Stimulated activated CD8-positive, alpha-beta memory T cell treated with anti-CD3 and anti-CD28 coated beads, Interleukin-4, amount 100 ng/mL, for 4 hours (primary cell): ENCODE measurements around the gene NAALADL2.
"Not testable (repeated sequence)": the region's sequence is repeated elsewhere in the genome, so short reads cannot be mapped to it uniquely, and the experiment has no call there.

Experiments used
- DNase-seq, 2 donors: peaks; one replicate each; pipeline ENCODE4 v3.0.0-alpha.2; 2020; ENCODE audit warnings: low read depth in 2 of 2, low spot score in 1 of 2

NAALADL2 gene

DNA sequence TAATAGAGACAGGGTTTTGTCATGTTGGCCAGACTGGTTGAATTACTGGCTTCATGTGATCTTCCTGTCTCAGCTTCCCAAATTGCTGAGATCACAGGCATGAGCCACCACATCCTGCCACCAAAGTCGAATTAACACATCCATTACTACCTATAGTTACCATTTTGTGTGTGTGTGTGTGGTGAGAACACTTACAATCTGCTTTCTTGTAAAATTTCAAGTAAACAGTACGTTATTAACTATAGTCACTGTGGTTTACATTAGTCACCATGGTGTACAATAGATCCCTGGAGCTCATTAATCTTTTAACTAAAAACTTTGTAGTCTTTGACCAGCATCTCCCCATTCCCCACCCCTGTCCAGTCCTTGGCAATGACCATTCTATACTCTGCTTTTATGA lies 270.0 kb downstream of the NAALADL2 start:
- no peak for DNase-seq

GRCh38 chr3:175129571-175129970 lies 270.4 kb downstream of the NAALADL2 start:
- DNase-seq = no peak

DNA sequence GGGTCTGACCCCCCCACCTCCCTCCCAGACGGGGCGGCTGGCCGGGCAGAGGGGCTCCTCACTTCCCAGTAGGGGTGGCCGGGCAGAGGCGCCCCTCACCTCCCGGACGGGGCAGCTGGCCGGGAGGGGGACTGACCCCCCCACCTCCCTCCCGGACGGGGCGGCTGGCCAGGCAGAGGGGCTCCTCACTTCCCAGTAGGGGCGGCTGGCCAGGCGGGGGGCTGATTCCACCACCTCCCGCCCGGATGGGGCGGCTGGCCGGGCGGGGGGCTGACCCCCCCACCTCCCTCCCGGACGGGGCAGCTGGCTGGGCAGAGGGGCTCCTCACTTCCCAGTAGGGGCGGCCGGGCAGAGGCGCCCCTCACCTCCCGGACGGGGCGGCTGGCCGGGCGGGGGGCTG lies 272.7 kb downstream of the NAALADL2 start:
- DNase-seq = not testable (repeated sequence)

DNA sequence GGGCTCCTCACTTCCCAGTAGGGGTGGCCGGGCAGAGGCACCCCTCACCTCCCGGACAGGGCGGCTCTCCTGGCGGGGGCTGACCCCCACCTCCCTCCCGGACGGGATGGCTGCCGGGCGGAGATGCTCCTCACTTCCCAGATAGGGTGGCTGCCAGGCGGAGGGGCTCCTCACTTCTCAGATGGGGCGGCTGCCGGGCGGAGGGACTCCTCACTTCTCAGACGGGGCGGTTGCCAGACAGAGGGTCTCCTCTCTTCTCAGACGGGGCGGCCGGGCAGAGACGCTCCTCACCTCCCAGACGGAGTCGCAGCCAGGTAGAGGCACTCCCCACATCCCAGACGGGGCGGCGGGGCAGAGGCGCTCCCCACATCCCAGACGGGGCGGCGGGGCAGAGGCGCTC lies 273.6 kb downstream of the NAALADL2 start:
- not testable (repeated sequence) for DNase-seq

DNA sequence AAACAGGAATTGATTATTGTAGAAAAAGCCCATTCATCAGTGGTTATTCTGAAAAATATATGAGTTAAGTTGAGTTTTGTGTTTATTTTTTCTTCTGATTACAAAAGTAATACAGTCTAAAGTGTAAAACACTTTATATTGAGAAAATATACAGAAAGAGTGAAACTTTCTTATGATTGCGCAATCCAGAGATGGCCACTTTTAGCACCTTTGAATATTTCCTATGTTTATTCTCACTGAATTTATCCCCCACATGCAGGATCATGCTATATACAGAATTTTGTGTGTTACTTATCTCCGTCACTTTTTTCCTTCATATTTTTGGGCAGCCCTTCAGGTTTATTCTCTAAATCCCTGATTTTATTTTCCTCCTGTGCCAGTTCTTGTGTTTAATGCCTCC lies 285.2 kb downstream of the NAALADL2 start:
- DNase-seq = no peak

GRCh38 chr3:175146258-175146657 lies 287.1 kb downstream of the NAALADL2 start:
- DNase-seq = no peak

- no peak for DNase-seq
Measured at GRCh38 chr3:175149675-175150074, 290.5 kb downstream of the NAALADL2 start.

GRCh38 chr3:175150812-175151401 lies 291.8 kb downstream of the NAALADL2 start:
- DNase-seq = no peak

DNA sequence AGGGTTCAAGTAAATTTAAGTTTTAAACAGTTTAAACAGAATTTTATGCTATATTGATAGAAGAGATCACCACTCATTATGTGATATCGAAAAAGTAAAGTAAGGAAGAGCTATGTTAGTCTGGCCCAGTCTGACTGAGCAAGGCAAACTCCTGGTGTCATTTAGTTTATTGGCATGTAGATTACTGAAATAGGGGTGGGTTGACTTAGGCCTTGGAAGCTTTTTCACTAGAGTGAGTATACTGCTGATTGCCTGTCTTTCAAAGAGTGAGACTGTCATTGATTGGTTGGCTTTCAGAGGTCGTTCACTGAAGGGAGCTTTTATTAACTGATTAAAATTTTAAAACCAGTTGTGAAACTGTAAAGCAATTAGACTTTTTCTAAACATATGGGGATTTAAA lies 294.5 kb downstream of the NAALADL2 start:
- no peak for DNase-seq

- no peak for DNase-seq
Measured at GRCh38 chr3:175155172-175155571, 296.0 kb downstream of the NAALADL2 start.

DNA sequence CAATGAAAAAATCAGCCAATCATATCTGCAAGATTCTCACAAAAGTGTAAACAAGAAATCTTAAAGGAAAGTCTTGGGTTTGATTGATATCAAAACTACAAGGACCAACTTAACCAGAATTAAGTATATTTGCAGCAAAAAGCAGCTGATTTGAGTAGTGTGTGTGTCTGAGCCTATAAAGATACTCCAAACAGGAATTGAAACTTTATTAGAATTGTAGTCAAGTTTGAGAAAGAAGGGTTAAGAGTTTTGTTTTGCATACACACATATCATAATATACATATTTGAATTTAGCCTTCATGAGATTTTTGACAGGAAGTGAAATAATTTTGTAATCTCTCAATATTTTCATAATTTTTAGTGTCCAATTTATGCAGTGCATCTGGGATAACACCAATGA lies 300.1 kb downstream of the NAALADL2 start:
- no peak for DNase-seq

- DNase-seq = no peak
Measured at GRCh38 chr3:175161291-175161690, 302.2 kb downstream of the NAALADL2 start.

GRCh38 chr3:175163686-175164085 lies 304.6 kb downstream of the NAALADL2 start:
- DNase-seq = no peak

- DNase-seq = not testable (repeated sequence)
Measured at GRCh38 chr3:175173117-175173516, 314.0 kb downstream of the NAALADL2 start.

DNA sequence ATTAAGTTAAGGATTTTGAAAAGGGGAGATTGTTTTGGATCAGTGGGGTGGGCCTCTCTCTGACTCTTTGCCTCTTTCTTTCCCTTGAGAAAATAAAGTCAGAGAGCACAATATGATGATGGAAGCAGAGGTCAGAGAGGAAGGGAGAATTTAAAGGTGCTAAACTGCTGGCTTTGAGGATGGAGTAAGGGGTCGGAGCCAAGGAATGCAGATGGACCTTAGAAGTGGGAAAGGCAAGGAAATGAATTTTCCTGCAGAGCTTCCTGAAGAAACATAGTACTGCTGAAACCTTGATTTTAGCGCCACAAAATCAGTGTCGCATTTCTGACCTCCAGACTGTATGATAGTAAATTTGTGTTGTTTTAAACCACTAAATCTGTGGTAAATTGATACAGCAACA lies 317.4 kb downstream of the NAALADL2 start:
- DNase-seq = no peak

- no peak for DNase-seq
Measured at GRCh38 chr3:175179055-175179454, 319.9 kb downstream of the NAALADL2 start.

DNA sequence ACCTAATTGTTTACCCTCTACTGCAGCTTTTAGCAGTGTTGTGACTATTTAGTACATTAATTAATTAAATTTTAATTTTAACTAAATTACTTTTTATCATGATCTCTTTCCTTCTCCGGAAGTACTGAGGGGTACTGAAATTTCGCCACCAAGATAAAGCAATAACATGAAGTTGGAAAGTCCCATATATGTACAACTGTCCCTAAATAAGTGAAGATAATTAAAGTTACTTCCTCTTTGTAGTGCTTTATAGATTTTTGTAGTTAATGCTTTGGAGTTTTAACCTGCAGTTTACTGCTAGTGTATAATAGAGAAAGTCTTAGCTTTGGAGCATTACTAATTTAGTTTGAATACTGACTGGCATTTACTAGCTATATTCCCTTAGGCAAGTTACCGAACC lies 325.3 kb downstream of the NAALADL2 start:
- no peak for DNase-seq

GRCh38 chr3:175185903-175186302 lies 326.8 kb downstream of the NAALADL2 start:
- no peak for DNase-seq

GRCh38 chr3:175186511-175186910 lies 327.4 kb downstream of the NAALADL2 start:
- DNase-seq = no peak

DNA sequence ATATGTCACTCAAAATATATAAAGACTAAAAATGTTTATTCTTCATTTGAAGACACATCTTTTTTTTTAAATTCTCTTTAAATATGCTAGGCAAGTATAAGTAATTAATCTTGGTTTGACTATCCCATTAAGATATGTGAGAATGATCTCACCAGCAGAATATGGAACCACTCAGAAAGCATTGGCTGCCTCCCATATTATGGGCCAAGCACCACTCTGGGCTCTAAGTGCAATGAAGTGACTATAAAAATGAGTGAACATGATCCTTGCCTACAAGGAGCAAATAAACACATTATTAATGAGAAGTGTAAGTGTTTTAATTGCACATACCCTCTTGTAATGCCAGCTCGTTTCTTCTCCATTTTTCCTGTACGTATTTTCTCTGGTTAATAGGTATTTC lies 328.5 kb downstream of the NAALADL2 start:
- no peak for DNase-seq

DNA sequence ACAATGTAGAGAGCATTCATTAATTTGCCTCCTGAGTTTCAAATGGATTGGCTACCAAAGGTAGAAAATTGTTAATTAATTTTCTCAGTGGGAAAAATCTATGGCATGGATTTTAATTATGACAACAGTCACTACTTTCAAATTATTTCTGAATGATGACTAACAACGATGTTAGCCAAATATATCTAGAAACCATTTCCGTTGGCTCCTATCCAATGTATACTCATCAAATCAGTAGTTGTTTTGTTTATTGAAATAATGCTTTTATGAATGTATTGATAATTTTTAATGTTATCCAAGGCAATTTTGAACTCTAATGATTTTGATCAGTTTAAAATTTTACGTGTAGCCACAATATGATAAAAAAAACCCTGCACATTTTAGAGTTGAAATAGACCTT lies 333.4 kb downstream of the NAALADL2 start:
- DNase-seq = no peak

- DNase-seq = no peak
Measured at GRCh38 chr3:175193815-175194518, 334.8 kb downstream of the NAALADL2 start.
